Measurements from ENCODE around the gene LYPD6. TPM values are rescaled to one million over a fixed set of nuclear protein-coding genes. Genes with fewer than 3 reads are reported as not detected.

The LYPD6 gene
- total and polyA plus RNA-seq, 10 donors: 0.05 to 2.3 (median 0.41) TPM

DNA sequence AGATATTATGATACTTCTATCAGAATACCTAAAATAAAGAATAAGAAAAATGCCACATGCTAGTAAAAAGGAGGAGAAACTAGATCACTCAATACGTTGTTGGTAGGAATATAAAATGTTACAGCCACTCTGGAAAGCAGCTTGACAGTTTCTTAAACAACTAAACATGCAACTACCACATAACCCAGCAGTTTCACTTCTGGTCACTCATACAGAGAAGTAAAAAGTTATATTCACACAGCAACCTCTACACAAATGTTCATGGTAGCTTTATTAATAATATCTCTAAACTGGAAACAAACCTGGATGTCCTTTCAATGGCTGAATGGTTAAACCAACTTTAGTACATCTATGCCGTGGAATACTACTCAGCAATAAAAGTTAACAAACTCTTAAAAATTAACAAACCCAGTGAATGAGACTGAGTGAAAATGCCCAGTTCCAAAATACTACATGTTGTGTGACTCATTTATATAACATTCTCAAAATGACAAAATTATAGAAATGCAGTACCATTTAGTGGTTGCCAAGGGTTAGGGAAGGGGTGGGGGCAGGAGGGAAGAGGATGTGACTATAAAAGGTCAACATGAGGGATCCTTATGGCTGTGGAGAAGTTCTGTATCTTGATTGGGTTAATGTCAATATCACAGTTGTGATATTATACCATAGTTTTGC is 133.1 kb downstream of the LYPD6 start:
- TF ChIP-seq POLR2A (IDR thresholded peaks at IDR 0.05): no peak
- no peak for TF ChIP-seq POLR2AphosphoS5 (IDR thresholded peaks at IDR 0.05)
- TF ChIP-seq, protein P1, sequence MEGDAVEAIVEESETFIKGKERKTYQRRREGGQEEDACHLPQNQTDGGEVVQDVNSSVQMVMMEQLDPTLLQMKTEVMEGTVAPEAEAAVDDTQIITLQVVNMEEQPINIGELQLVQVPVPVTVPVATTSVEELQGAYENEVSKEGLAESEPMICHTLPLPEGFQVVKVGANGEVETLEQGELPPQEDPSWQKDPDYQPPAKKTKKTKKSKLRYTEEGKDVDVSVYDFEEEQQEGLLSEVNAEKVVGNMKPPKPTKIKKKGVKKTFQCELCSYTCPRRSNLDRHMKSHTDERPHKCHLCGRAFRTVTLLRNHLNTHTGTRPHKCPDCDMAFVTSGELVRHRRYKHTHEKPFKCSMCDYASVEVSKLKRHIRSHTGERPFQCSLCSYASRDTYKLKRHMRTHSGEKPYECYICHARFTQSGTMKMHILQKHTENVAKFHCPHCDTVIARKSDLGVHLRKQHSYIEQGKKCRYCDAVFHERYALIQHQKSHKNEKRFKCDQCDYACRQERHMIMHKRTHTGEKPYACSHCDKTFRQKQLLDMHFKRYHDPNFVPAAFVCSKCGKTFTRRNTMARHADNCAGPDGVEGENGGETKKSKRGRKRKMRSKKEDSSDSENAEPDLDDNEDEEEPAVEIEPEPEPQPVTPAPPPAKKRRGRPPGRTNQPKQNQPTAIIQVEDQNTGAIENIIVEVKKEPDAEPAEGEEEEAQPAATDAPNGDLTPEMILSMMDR (IDR thresholded peaks at IDR 0.05 in 8 of 11, conservative IDR thresholded peaks at IDR 0.05 in 3 of 11): no peak
- Histone ChIP-seq H3K27ac (no peak overlapping the region), H3K9me3 (peaks cover 0 to 41% (median 22%) of the 10 kb centered on the region in 8 donors), H3K4me3 (no peak overlapping the region), H3K4me1 (no peaks in the 10 kb centered on the region), H3K27me3 (replicated peaks in 1 of 7) (no peaks in the 10 kb centered on the region), H3K36me3 (no peaks in the 10 kb centered on the region)
- DNase-seq: no peak
- intact Hi-C loops (cut with DNase I; ENCODE audit: low total_unique reads): no loop called here
- WGBS, 5 donors: 28 to 38% (median 36%) methylated on average over 2 of the region's 2 CpGs

DNA sequence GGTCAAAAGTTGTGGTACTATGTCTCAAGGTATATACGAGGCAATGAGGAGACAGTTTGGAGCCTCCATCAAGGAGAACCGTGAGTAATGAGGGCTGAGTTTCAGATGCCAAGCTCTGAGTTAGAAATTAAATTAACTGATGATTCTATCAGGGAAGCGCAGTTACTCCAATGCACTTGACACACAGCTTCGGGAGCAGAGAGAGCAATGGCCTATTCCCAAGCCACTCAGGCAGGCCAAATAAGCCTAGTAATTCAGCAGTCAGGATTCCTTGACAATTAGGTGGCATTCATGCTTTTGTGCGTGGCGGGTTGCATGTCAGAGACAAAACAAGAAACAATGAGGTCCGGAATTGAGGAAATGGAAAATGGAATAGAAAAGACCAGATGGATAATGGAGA is 134.0 kb downstream of the LYPD6 start:
- 87 to 96% (median 91%) methylated on average over 7 of the region's 7 CpGs for WGBS, 5 donors
- Histone ChIP-seq H3K27me3 (replicated peaks in 1 of 7) (no peaks in the 10 kb centered on the region), H3K27ac (no peak overlapping the region)

DNA sequence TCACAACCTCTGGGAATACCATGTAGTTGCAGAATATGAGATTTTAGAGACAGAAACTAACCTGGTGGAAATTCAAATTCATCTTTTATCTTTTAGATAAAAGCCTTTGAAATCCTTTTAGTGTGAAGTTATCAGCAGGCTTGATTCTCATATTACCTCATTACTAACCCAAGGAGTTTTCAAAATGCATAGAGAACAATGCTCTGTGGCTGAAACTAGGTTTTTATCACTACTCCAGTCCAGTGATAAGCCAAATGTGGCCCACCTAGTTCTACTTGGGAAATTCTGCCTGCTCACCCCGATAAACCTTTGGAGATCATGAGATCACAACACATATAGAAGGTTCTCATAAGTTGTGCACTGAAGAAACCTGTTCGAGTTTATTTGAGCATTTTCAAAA is 135.5 kb downstream of the LYPD6 start:
- TF ChIP-seq, protein P1 (IDR thresholded peaks at IDR 0.05 in 8 of 11, conservative IDR thresholded peaks at IDR 0.05 in 3 of 11): no peak
- TF ChIP-seq POLR2A (IDR thresholded peaks at IDR 0.05): no peak
- no peak for TF ChIP-seq POLR2AphosphoS5 (IDR thresholded peaks at IDR 0.05)
- DNase-seq: no peak
- Histone ChIP-seq H3K27ac (no peak overlapping the region), H3K4me1 (no peaks in the 10 kb centered on the region), H3K27me3 (replicated peaks in 1 of 7) (no peaks in the 10 kb centered on the region), H3K36me3 (no peaks in the 10 kb centered on the region), H3K9me3 (peaks cover 0 to 18% (median 11%) of the 10 kb centered on the region in 8 donors), H3K4me3 (no peak overlapping the region)
- WGBS, 5 donors: 67 to 82% (median 77%) methylated on average over 2 of the region's 2 CpGs
- intact Hi-C loops (cut with DNase I; ENCODE audit: low total_unique reads): no loop called here

More for the DNA sequence above, 134.0 kb downstream of the LYPD6 start:
- H3K9me3 ChIP-seq: peaks cover 0 to 32% (median 14%) of the 10 kb centered on the region in 8 donors
- no peaks in the 10 kb centered on the region for H3K36me3 ChIP-seq
- H3K4me3 ChIP-seq: no peak overlapping the region
- H3K4me1 ChIP-seq: no peaks in the 10 kb centered on the region
- intact Hi-C loops (cut with DNase I; ENCODE audit: low total_unique reads): no loop called here
- DNase-seq: no peak
- no peak for TF ChIP-seq POLR2A (IDR thresholded peaks at IDR 0.05)
- no peak for TF ChIP-seq POLR2AphosphoS5 (IDR thresholded peaks at IDR 0.05)
- TF ChIP-seq, protein P1 (IDR thresholded peaks at IDR 0.05 in 8 of 11, conservative IDR thresholded peaks at IDR 0.05 in 3 of 11): no peak

DNA sequence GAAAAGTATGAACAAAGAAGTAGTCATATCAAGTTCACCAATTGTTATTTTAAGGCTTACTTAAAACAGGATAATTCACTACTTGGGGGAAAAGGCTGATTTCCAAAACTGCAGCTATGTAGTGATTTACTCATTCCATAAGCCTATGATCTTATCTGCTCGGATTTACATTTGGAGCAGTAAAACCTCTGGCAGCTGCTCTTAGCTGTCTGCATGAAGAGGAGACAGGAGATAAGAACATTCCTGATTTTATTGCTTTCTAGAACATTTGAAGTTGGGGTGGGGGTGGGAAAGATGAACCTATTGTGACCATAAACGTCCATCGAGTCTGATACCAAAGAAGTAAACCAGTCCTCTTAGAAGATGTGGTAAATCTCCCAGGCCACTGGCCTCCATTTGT is 136.2 kb downstream of the LYPD6 start:
- Histone ChIP-seq H3K4me1 (no peaks in the 10 kb centered on the region), H3K9me3 (peaks cover 0 to 11% (median 5%) of the 10 kb centered on the region in 8 donors), H3K27me3 (replicated peaks in 1 of 7) (no peaks in the 10 kb centered on the region), H3K4me3 (no peak overlapping the region), H3K27ac (no peak overlapping the region), H3K36me3 (no peaks in the 10 kb centered on the region)
- WGBS, 5 donors: 39 to 61% (median 46%) methylated on average over 3 of the region's 3 CpGs
- TF ChIP-seq POLR2AphosphoS5 (IDR thresholded peaks at IDR 0.05): no peak
- no peak for TF ChIP-seq POLR2A (IDR thresholded peaks at IDR 0.05)
- TF ChIP-seq, protein P1 (IDR thresholded peaks at IDR 0.05 in 8 of 11, conservative IDR thresholded peaks at IDR 0.05 in 3 of 11): no peak
- no peak for DNase-seq
- intact Hi-C loops (cut with DNase I; ENCODE audit: low total_unique reads): no loop called here

Measured in spleen (tissue), 11 donors.